Bronchial epithelial cell (primary cell): Measurements from ENCODE around the gene GFRA4. TPM values are rescaled to one million over a fixed set of nuclear protein-coding genes. Genes with fewer than 3 reads are reported as not detected.

Experiments used
- DNase-seq: peaks from one replicate; pipeline ENCODE4 v3.0.0-alpha.2; 2010; ENCODE audit warnings: low read depth
- FAIRE-seq: peaks from 2 replicates; lab custom pipeline; 2011; peaks lifted over from hg19 to GRCh38; lab: Jason Lieb, UNC
- H3K27me3 ChIP-seq: 2 replicates; pipeline ENCODE4 v1.5.1; 2011; ENCODE audit warnings: low read length; ENCODE audit not compliant: control insufficient read depth, insufficient read depth
- H3K36me3 ChIP-seq: 2 replicates; pipeline ENCODE4 v1.5.1; 2011; ENCODE audit warnings: low read length; ENCODE audit not compliant: control insufficient read depth, insufficient read depth
- H3K4me3 ChIP-seq: 2 replicates; pipeline ENCODE4 v1.5.1; 2011; ENCODE audit warnings: mild to moderate bottlenecking, low read depth, low read length, control low read depth
- CTCF ChIP-seq: IDR thresholded peaks from 2 replicates; pipeline ENCODE4 v1.5.1; 2011; ENCODE audit warnings: mild to moderate bottlenecking, moderate library complexity, low read length, control low read depth, inconsistent platforms; ENCODE audit not compliant: insufficient read depth, severe bottlenecking
- total RNA-seq: library from RNA; depleted of rRNA; stranded (reverse); fragments of >200 nt; gene quantifications from 2 replicates; pipeline ENCODE4 v1.2.1, GENCODE V29; 2014

The GFRA4 gene
- total RNA-seq, 1 donor from 2014 or later, result not detected

GRCh38 chr20:3670511-3670910, 7.3 kb upstream of the GFRA4 start:
- FAIRE-seq, result no peak
- Histone ChIP-seq H3K36me3 (no peaks in the 10 kb centered on the region), H3K27me3 (peaks cover 25% of the 10 kb centered on the region), H3K4me3 (no peak overlapping the region)
- no peak for DNase-seq
- no peak for TF ChIP-seq CTCF

GRCh38 chr20:3669710-3670367, 6.6 kb upstream of the GFRA4 start:
- H3K27me3 ChIP-seq, result peaks cover 21% of the 10 kb centered on the region
- DNase-seq (no peak), FAIRE-seq (no peak)
- no peaks in the 10 kb centered on the region for H3K36me3 ChIP-seq
- no peak for TF ChIP-seq CTCF
- H3K4me3 ChIP-seq, result no peak overlapping the region

- TF ChIP-seq CTCF, result no peak
- Histone ChIP-seq H3K36me3 (no peaks in the 10 kb centered on the region), H3K4me3 (no peak overlapping the region), H3K27me3 (peaks cover 11% of the 10 kb centered on the region)
- FAIRE-seq, result no peak
- DNase-seq, result no peak
These were observed 4.3 kb upstream of the GFRA4 start for GRCh38 chr20:3667434-3668037.

GRCh38 chr20:3663858-3664257, 659 bp upstream of the GFRA4 start:
- no peak overlapping the region for H3K4me3 ChIP-seq
- TF ChIP-seq CTCF, result no peak
- no peaks in the 10 kb centered on the region for H3K36me3 ChIP-seq
- FAIRE-seq (no peak), DNase-seq (no peak)
- peaks cover 23% of the 10 kb centered on the region for H3K27me3 ChIP-seq

GRCh38 chr20:3661814-3662665, 1.2 kb downstream of the GFRA4 start:
- Histone ChIP-seq H3K4me3 (no peak overlapping the region), H3K36me3 (no peaks in the 10 kb centered on the region), H3K27me3 (peaks cover 26% of the 10 kb centered on the region)
- TF ChIP-seq CTCF, result no peak
- FAIRE-seq (no peak), DNase-seq (no peak)
